Body of pancreas (tissue), 4 donors: Measurements from ENCODE around the gene ATXN1. TPM values are rescaled to one million over a fixed set of nuclear protein-coding genes. Genes with fewer than 3 reads are reported as not detected.
"Not testable (repeated sequence)": the region's sequence is repeated elsewhere in the genome, so short reads cannot be mapped to it uniquely, and the experiment has no call there.

ENCODE experiments used
- ATAC-seq: fragments of 150-250 bp; one replicate; pipeline ENCODE4 v1.9.1; 2016
- DNase-seq, 4 donors: peaks; one replicate each; pipeline ENCODE4 v3.0.0-alpha.2; 2019
- H3K27ac ChIP-seq, 4 donors: fragments of 200-600 bp; sonication (generic); 1 replicate in 3 of 4; 2 replicates in 1 of 4; pipeline versions ENCODE4 v1.5.1 to v1.6.1; 2016 to 2019; ENCODE audit warnings: mild to moderate bottlenecking in 1 of 4, mixed read lengths in 1 of 4, moderate library complexity in 1 of 4
- H3K27me3 ChIP-seq, 2 donors: fragments of 200-600 bp; sonication (generic); one replicate each; pipeline ENCODE4 v1.6.0; 2016; ENCODE audit warnings: mild to moderate bottlenecking in 1 of 2
- H3K36me3 ChIP-seq, 2 donors: fragments of 200-600 bp; sonication (generic); replicated peaks in 1 of 2; 2 replicates each; pipeline ENCODE4 v1.5.1; 2016; ENCODE audit warnings: low read depth in 2 of 2; ENCODE audit not compliant: insufficient read depth in 1 of 2
- H3K4me1 ChIP-seq: fragments of 200-600 bp; sonication (generic); one replicate; pipeline ENCODE4 v1.6.0; 2016
- H3K4me3 ChIP-seq, 2 donors: fragments of 200-600 bp; sonication (generic); 1 replicate in 1 of 2; 2 replicates in 1 of 2; pipeline ENCODE4 v1.5.1; 2016 to 2019
- H3K9me3 ChIP-seq, 3 donors: fragments of 200-600 bp; sonication (generic); 1 replicate in 2 of 3; 2 replicates in 1 of 3; pipeline ENCODE4 v1.5.1; 2016
- POLR2A ChIP-seq, 3 donors: fragments of 450-650 bp; IDR thresholded peaks; one replicate each; pipeline ENCODE4 v1.6.1; 2016; ENCODE audit warnings: antibody characterized with exemption in 3 of 3, mild to moderate bottlenecking in 2 of 3
- WGBS, 2 donors: methylation state at CpG; one replicate each; pipeline ENCODE4 v1.1.5; 2017; 5-methylcytosine and 5-hydroxymethylcytosine counted together
- intact Hi-C: fragments of 100-400 bp; cut with DNase I; formaldehyde crosslinking; loops from one replicate; pipeline ENCODE4 v1.15.1; 2023
- total RNA-seq, 2 donors: library from RNA; depleted of rRNA; stranded (reverse); fragments of >200 nt; gene quantifications; one replicate each; pipeline ENCODE4 v1.1.0, GENCODE V29; 2016
- TF ChIP-seq, protein P1 (sequence below), 7 experiments: fragments of 450-650 bp in 4 of 7; fragments of 200-600 bp in 3 of 7; sonication (generic) in 3 of 7; IDR thresholded peaks; one replicate each; pipeline ENCODE4 v1.5.1; 2016 to 2019; ENCODE audit warnings: antibody characterized with exemption in 7 of 7

Gene ATXN1
- total RNA-seq, 2 donors from 2014 or later, result 24.6 to 24.7 TPM

DNA sequence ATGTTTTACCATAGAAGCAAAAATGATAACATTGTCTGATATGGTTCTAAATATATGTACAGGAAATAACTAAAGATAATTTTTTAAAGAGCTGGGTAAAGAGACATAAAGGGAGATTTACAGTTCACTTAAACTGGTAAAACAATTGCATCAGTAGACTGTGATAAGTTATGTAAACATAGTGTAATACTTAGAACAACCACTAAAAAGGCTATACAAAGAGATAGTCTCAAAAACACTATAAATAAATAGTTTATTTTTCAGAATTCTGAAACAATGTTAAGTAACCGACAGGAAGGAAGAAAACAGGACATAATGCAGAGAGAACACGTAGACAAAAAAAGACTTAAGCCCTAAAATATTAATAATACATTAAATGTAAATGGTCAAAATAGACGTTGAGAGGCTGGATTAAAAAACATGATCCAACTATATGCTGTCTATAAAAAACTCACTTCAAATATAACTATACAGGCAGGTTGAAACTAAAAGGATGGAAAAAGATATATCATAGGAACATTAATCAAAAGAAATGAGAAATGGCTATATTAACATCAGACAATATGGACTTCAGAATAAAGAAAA is 32.7 kb upstream of the ATXN1 start:
- no peak for ATAC-seq
- H3K36me3 ChIP-seq, result no peaks in the 10 kb centered on the region
- intact Hi-C loops, result no loop called here
- H3K4me3 ChIP-seq, result no peak overlapping the region
- H3K27ac ChIP-seq, result no peak overlapping the region
- no peaks in the 10 kb centered on the region for H3K9me3 ChIP-seq
- no peaks in the 10 kb centered on the region for H3K4me1 ChIP-seq
- no peaks in the 10 kb centered on the region for H3K27me3 ChIP-seq
- DNase-seq, result no peak
- no peak for TF ChIP-seq POLR2A (IDR thresholded peaks at IDR 0.05)
- TF ChIP-seq, protein P1, sequence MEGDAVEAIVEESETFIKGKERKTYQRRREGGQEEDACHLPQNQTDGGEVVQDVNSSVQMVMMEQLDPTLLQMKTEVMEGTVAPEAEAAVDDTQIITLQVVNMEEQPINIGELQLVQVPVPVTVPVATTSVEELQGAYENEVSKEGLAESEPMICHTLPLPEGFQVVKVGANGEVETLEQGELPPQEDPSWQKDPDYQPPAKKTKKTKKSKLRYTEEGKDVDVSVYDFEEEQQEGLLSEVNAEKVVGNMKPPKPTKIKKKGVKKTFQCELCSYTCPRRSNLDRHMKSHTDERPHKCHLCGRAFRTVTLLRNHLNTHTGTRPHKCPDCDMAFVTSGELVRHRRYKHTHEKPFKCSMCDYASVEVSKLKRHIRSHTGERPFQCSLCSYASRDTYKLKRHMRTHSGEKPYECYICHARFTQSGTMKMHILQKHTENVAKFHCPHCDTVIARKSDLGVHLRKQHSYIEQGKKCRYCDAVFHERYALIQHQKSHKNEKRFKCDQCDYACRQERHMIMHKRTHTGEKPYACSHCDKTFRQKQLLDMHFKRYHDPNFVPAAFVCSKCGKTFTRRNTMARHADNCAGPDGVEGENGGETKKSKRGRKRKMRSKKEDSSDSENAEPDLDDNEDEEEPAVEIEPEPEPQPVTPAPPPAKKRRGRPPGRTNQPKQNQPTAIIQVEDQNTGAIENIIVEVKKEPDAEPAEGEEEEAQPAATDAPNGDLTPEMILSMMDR (IDR thresholded peaks at IDR 0.05), result no peak
- 90 to 91% methylated on average over 3 of the region's 3 CpGs for WGBS, 2 donors

DNA sequence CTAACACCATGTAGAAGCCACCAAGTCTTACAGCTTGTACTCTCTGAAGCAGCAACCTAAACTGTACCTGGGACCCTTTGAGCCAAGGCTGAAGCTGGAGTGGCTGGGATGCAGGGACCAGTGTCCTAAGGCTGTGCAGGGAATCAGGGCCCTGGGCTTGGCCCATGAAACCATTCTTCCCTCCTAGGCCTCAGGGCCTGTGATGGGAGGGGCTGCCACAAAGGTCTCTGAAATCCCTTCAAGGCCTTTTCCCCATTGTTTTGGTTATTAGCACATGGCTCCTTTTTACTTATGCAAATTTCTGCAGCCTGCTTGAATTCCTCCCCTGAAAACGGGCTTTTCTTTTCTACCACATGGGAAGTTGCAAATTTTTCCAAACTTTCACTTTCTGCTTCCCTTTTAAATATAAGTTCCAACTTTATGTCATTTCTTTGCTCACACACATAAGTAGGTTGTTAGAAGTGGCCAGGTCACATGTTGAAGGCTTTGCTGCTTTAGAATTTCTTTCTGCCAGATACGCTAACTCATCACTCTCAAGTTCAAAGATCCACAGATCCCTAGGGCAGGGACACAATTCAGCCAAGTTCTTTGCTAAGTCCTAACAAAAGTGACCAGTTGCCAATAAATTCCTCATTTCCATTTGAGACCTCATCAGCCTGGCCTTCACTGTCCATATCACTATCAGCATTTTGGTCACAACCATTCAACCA is 28.2 kb upstream of the ATXN1 start:
- intact Hi-C loops, result no loop called here
- no peak for TF ChIP-seq POLR2A (IDR thresholded peaks at IDR 0.05)
- TF ChIP-seq, protein P1 (IDR thresholded peaks at IDR 0.05), result no peak
- ATAC-seq (no peak), DNase-seq (no peak)
- H3K9me3 ChIP-seq, result no peaks in the 10 kb centered on the region
- H3K4me1 ChIP-seq, result no peaks in the 10 kb centered on the region
- H3K27ac ChIP-seq, result no peak overlapping the region
- H3K4me3 ChIP-seq, result no peak overlapping the region
- no peaks in the 10 kb centered on the region for H3K27me3 ChIP-seq
- WGBS, 2 donors, result 81 to 92% methylated on average over 2 of the region's 2 CpGs
- no peaks in the 10 kb centered on the region for H3K36me3 ChIP-seq

DNA sequence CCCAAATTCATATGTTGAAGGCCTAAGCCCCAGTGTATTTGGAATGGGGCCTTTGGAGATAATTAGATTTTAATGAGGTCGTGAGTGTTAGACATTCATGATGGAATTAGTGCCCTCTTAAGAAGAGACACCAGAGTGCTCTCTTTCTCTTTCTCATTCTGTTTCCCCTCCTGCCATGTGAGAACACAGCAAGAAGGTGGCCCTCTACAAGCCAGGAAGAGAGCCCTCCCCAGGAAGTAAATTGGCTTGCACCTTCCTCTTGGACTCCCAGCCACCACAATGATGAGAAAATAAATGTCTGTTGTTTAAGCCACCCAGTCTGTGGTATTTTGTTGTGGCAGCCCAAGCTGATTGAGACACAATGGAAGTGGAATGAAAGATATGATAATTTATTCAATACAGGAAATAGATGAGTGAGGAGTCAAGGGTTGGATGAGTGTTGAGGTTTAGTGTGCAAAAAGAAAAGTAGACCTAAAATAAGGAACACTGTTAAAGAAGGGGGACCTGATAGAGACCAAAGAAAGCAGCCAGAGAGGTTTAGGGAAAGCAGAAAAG is 25.9 kb upstream of the ATXN1 start:
- Histone ChIP-seq H3K27ac (no peak overlapping the region), H3K27me3 (no peaks in the 10 kb centered on the region), H3K9me3 (no peaks in the 10 kb centered on the region), H3K4me1 (no peaks in the 10 kb centered on the region), H3K4me3 (no peak overlapping the region), H3K36me3 (no peaks in the 10 kb centered on the region)
- TF ChIP-seq, protein P1 (IDR thresholded peaks at IDR 0.05), result no peak
- TF ChIP-seq POLR2A (IDR thresholded peaks at IDR 0.05), result no peak
- intact Hi-C loops, result no loop called here
- ATAC-seq (no peak), DNase-seq (no peak)
- WGBS, 2 donors, result 53 to 54% methylated on average over 1 of the region's 1 CpG

DNA sequence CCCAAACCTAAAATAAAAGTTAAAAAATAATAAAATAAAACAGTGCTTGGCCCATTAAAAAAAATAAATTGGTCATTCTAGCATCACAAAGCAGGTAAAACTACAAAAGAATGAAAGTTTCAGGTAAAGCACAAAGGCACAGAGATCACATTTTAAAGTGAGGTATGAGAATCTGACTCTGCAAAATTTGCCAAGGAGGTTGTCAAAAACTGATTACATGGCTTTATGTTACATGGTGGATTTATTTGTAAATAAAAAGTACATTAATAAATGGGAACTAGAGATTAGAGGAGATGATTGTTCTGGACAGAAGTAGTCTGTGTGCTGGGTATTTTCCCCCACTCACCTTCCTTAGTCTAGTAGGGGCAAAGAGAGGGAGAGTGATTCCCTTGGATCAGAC is 24.2 kb upstream of the ATXN1 start:
- Histone ChIP-seq H3K9me3 (no peaks in the 10 kb centered on the region), H3K27ac (no peak overlapping the region), H3K4me3 (no peak overlapping the region), H3K4me1 (no peaks in the 10 kb centered on the region), H3K27me3 (no peaks in the 10 kb centered on the region), H3K36me3 (no peaks in the 10 kb centered on the region)
- no peak for DNase-seq
- intact Hi-C loops, result no loop called here
- TF ChIP-seq POLR2A (IDR thresholded peaks at IDR 0.05), result no peak
- TF ChIP-seq, protein P1 (IDR thresholded peaks at IDR 0.05), result no peak
- no peak for ATAC-seq

DNA sequence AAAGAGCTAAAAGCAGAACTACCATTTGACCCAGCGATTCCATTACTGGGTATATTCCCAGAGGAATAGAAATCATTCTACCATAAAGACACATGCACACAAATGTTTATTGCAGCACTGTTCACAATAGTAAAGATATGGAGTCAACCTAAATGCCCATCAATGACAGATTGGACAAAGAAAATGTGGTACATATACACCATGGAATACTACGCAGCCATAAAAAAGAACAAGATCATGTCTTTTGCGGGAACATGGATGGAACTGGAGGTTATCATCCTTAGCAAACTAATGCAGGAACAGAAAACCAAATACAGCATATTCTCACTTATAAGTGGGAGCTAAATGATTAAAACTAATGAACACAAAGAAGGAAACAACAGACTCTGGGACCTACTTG is 23.7 kb upstream of the ATXN1 start:
- ATAC-seq, H3K4me3 ChIP-seq, H3K9me3 ChIP-seq, DNase-seq, H3K4me1 ChIP-seq, H3K27me3 ChIP-seq, H3K27ac ChIP-seq, intact Hi-C loops, H3K36me3 ChIP-seq: not testable (repeated sequence)
- WGBS, 2 donors, result 60 to 99% methylated on average over 3 of the region's 3 CpGs
